K562 (cell line): ENCODE measurements around the gene NBEA. TPM values are rescaled to one million over a fixed set of nuclear protein-coding genes. Genes with fewer than 3 reads are reported as not detected.

ENCODE experiments used
- ATAC-seq: fragments of 200-7000 bp; cut with Tn5 transposase; 3 replicates; pipeline ENCODE4 v1.9.1; 2020; ENCODE audit warnings: moderate library complexity
- BruUV-seq: library from RNA; stranded (reverse); fragments of 400-500 nt; replicated peaks from 2 replicates; lab custom pipeline; 2021; lab: Mats Ljungman, UMichigan
- CTCF ChIA-PET: fragments of 300-600 bp; formaldehyde crosslinking; extraction: SDS; loops from one replicate; lab custom pipeline; 2021; ENCODE audit warnings: low intra/inter-chr PET ratio; lab: Yijun Ruan, JAX
- POLR2A ChIA-PET: fragments of 300-600, 350-650 bp; sonication (Branson Sonifier 250); formaldehyde crosslinking; extraction: SDS; loops from one replicate; lab custom pipeline; 2021; ENCODE audit warnings: antibody characterized with exemption, inconsistent platforms; lab: Yijun Ruan, JAX
- DNase-seq, 4 experiments: peaks; one replicate each; pipeline versions ENCODE4 v3.0.0 to v3.0.0-alpha.2; 2011 to 2018; ENCODE audit warnings: low spot score in 3 of 4, mixed read lengths in 3 of 4; ENCODE audit errors: extremely low read depth in 1 of 4
- FAIRE-seq: peaks from 2 replicates; lab custom pipeline; 2011; peaks lifted over from hg19 to GRCh38; lab: Jason Lieb, UNC
- H2AFZ ChIP-seq: 2 replicates; pipeline ENCODE4 v1.6.0; 2011; ENCODE audit warnings: low read depth, low read length, control low read depth, inconsistent platforms
- H3K27ac ChIP-seq: fragments of 200-600 bp; 3 replicates; pipeline ENCODE4 v1.8.0; 2011; ENCODE audit warnings: low read depth, mild to moderate bottlenecking, control low read depth, inconsistent platforms, low read length, moderate library complexity, mixed read lengths; ENCODE audit errors: extremely low read depth
- H3K27me3 ChIP-seq, 2 experiments: fragments of 300-600 bp in 1 of 2; 2 replicates in 1 of 2; 3 replicates in 1 of 2; pipeline versions ENCODE4 v1.6.0 to v1.8.0; 2011; ENCODE audit warnings: inconsistent platforms in 2 of 2, low read length in 2 of 2, mild to moderate bottlenecking in 1 of 2, mixed read lengths in 1 of 2, moderate library complexity in 1 of 2; ENCODE audit not compliant: control insufficient read depth in 2 of 2, insufficient read depth in 2 of 2
- H3K36me3 ChIP-seq: fragments of 300-600 bp; 3 replicates; pipeline ENCODE4 v1.8.0; 2011; ENCODE audit warnings: mild to moderate bottlenecking, low read length, inconsistent platforms; ENCODE audit not compliant: control insufficient read depth, insufficient read depth
- H3K4me1 ChIP-seq, 2 experiments: fragments of 200-600 bp in 1 of 2; replicated peaks in 1 of 2; 2 replicates in 1 of 2; 3 replicates in 1 of 2; pipeline versions ENCODE4 v1.5.1 to v1.8.0; 2011; ENCODE audit warnings: inconsistent platforms in 2 of 2, low read length in 2 of 2, mild to moderate bottlenecking in 1 of 2, mixed read lengths in 1 of 2, moderate library complexity in 1 of 2; ENCODE audit not compliant: control insufficient read depth in 2 of 2, insufficient read depth in 2 of 2
- H3K4me2 ChIP-seq: 2 replicates; pipeline ENCODE4 v1.6.1; 2011; ENCODE audit warnings: low read length, control low read depth, inconsistent platforms, mixed read lengths; ENCODE audit not compliant: insufficient read depth
- H3K4me3 ChIP-seq: fragments of 200-600 bp; sonication (generic), shearing (Covaris generic); 2 replicates; pipeline ENCODE4 v1.5.1; 2016; ENCODE audit warnings: control low read depth, inconsistent platforms
- H3K79me2 ChIP-seq: fragments of 200-600 bp; 3 replicates; pipeline ENCODE4 v1.8.0; 2011; ENCODE audit warnings: low read length, inconsistent platforms; ENCODE audit not compliant: control insufficient read depth, insufficient read depth
- H3K9ac ChIP-seq, 2 experiments: 2 replicates each; pipeline versions ENCODE4 v1.6.0 to v1.6.1; 2011; ENCODE audit warnings: low read depth in 2 of 2, low read length in 2 of 2, control low read depth in 1 of 2, inconsistent platforms in 1 of 2, mild to moderate bottlenecking in 1 of 2, mixed read lengths in 1 of 2; ENCODE audit not compliant: insufficient read depth in 1 of 2
- H3K9me1 ChIP-seq: one replicate; pipeline ENCODE4 v1.6.0; 2011; ENCODE audit warnings: inconsistent platforms, mild to moderate bottlenecking, low read length, moderate library complexity; ENCODE audit not compliant: control insufficient read depth, insufficient read depth
- H3K9me3 ChIP-seq: replicated peaks from 2 replicates; pipeline ENCODE4 v1.5.1; 2011; ENCODE audit warnings: low read depth, low read length, inconsistent platforms; ENCODE audit not compliant: control insufficient read depth, insufficient read depth
- H4K20me1 ChIP-seq: replicated peaks from 2 replicates; pipeline ENCODE4 v1.6.1; 2011; ENCODE audit warnings: low read length, inconsistent platforms, mixed read lengths; ENCODE audit not compliant: control insufficient read depth, insufficient read depth
- ATF7 ChIP-seq: fragments of 450-650 bp; IDR thresholded peaks from 2 replicates; pipeline ENCODE4 v1.7.1; 2014; ENCODE audit warnings: mild to moderate bottlenecking, moderate library complexity
- ERF ChIP-seq: fragments of 450-650 bp; formaldehyde crosslinking; IDR thresholded peaks from 2 replicates; pipeline ENCODE4 v1.4.0; 2020; ENCODE audit warnings: mild to moderate bottlenecking, mixed read lengths
- FOXA3 ChIP-seq, 2 experiments: fragments of 450-650 bp in 1 of 2; sonication (generic) in 1 of 2; formaldehyde crosslinking; IDR thresholded peaks in 1 of 2; conservative IDR thresholded peaks in 1 of 2; 2 replicates each; pipeline versions ENCODE4 v1.4.0 to v1.8.0; 2020 to 2022; ENCODE audit warnings: mild to moderate bottlenecking in 2 of 2, missing genetic modification reagents in 1 of 2
- NCOA4 ChIP-seq: fragments of 450-650 bp; IDR thresholded peaks from 2 replicates; pipeline ENCODE4 v1.6.1; 2018; ENCODE audit warnings: mild to moderate bottlenecking; ENCODE audit not compliant: partially characterized antibody
- NONO ChIP-seq, 2 experiments: fragments of 200-400 bp in 1 of 2; fragments of 450-650 bp in 1 of 2; formaldehyde crosslinking in 1 of 2; IDR thresholded peaks; 2 replicates each; pipeline ENCODE4 v1.6.1; 2017; ENCODE audit warnings: low read depth in 2 of 2, mild to moderate bottlenecking in 2 of 2, moderate library complexity in 2 of 2, low read length in 1 of 2
- PHB ChIP-seq: fragments of 250-450 bp; sonication (Bioruptor Pico); IDR thresholded peaks from 2 replicates; pipeline ENCODE4 v1.5.0; 2021
- SMAD1 ChIP-seq: fragments of 150-350 bp; IDR thresholded peaks from 2 replicates; pipeline ENCODE4 v1.6.1; 2014; ENCODE audit warnings: low read length, low read depth; ENCODE audit not compliant: partially characterized antibody
- ZFX ChIP-seq: sonication (generic); formaldehyde crosslinking; IDR thresholded peaks from 2 replicates; pipeline ENCODE4 v1.8.0; 2022; ENCODE audit warnings: mild to moderate bottlenecking, missing genetic modification reagents, moderate library complexity
- ZNF586 ChIP-seq: fragments of 450-650 bp; formaldehyde crosslinking; conservative IDR thresholded peaks from 2 replicates; pipeline ENCODE4 v1.4.0; 2020; ENCODE audit warnings: mild to moderate bottlenecking, moderate library complexity
- WGBS: fragments of 100-300 bp; shearing (Covaris generic); methylation state at CpG from one replicate; pipeline ENCODE4 v1.1.6; 2016; ENCODE audit warnings: low coverage, mixed read lengths; ENCODE audit not compliant: insufficient coverage; ENCODE audit errors: missing lambda C conversion rate; 5-methylcytosine and 5-hydroxymethylcytosine counted together
- in situ Hi-C: fragments of 300-500 bp; cut with MboI; formaldehyde crosslinking; loops from 4 replicates; pipeline ENCODE4 v1.15.0; 2018; ENCODE audit warnings: inconsistent platforms, mixed read lengths
- intact Hi-C: fragments of 100-400 bp; cut with micrococcal nuclease; formaldehyde crosslinking; loops from 2 replicates; pipeline ENCODE4 v1.14.2; 2022
- polyA plus RNA-seq, 8 experiments: library from polyadenylated mRNA; depleted of rRNA in 4 of 8; stranded (reverse) in 5 of 8; unstranded in 3 of 8; fragments of >200 nt; fragmentation: Nextera tagmentation in 2 of 8; fragmentation: Illumina TruSeq in 1 of 8; extraction: Ambion mirVana in 2 of 8; extraction: Trizol in 1 of 8; gene quantifications; 2 replicates each; pipeline versions ENCODE4 v1.2.1 to v1.2.3, GENCODE V29; 2011 to 2014; ENCODE audit warnings: inconsistent platforms in 1 of 8, missing spikeins in 1 of 8
- total RNA-seq, 7 experiments: library from RNA; depleted of rRNA in 6 of 7; stranded (reverse); fragments of >200 nt in 6 of 7; fragmentation: Illumina TruSeq in 2 of 7; extraction: Trizol in 2 of 7; gene quantifications; 2 replicates each; pipeline versions ENCODE4 v1.2.1 to v1.2.3, GENCODE V29; 2011 to 2021; ENCODE audit warnings: low replicate concordance in 1 of 7
- TF ChIP-seq, protein P1 (sequence below): fragments of 200-600 bp; sonication (generic); IDR thresholded peaks from one replicate; pipeline ENCODE4 v1.6.1; 2012; ENCODE audit warnings: mild to moderate bottlenecking, low read depth, low read length, inconsistent platforms
- TF ChIP-seq, protein P2 (sequence below), 3 experiments: fragments of 200-800 bp in 1 of 3; sonication (Bioruptor generic) in 1 of 3; sonication (generic) in 1 of 3; formaldehyde crosslinking in 1 of 3; IDR thresholded peaks; 2 replicates each; pipeline versions ENCODE4 v1.6.1 to v1.8.0; 2016 to 2022; ENCODE audit warnings: mild to moderate bottlenecking in 2 of 3, missing compliant biosample characterization in 2 of 3, missing genetic modification characterization in 2 of 3, missing genetic modification reagents in 1 of 3

Gene NBEA
- total and polyA plus RNA-seq, 9 of the 15 experiments (the other 6 are each of a cell fraction or from before 2014, with no cell fraction given), result 0.03 to 0.94 (median 0.05) TPM; not detected in 2

- intact Hi-C loops, result no loop called here
- Histone ChIP-seq H2AFZ (no peak overlapping the region), H3K36me3 (no peaks in the 10 kb centered on the region), H4K20me1 (no peaks in the 10 kb centered on the region), H3K9me1 (no peaks in the 10 kb centered on the region), H3K4me2 (no peak overlapping the region), H3K9me3 (no peaks in the 10 kb centered on the region), H3K79me2 (no peaks in the 10 kb centered on the region), H3K4me3 (no peak overlapping the region), H3K27ac (no peak overlapping the region), H3K4me1 (no peaks in the 10 kb centered on the region), H3K9ac (no peak overlapping the region), H3K27me3 (no peaks in the 10 kb centered on the region)
- ChIA-PET CTCF (no interaction called here), POLR2A (no interaction called here)
- BruUV-seq, result no TSS peak
- FAIRE-seq (no peak), ATAC-seq (no peak), DNase-seq (no peak)
- WGBS, result 0% methylated on average over 4 of the region's 5 CpGs
- in situ Hi-C loops, result no loop called here
- TF ChIP-seq, protein P1, sequence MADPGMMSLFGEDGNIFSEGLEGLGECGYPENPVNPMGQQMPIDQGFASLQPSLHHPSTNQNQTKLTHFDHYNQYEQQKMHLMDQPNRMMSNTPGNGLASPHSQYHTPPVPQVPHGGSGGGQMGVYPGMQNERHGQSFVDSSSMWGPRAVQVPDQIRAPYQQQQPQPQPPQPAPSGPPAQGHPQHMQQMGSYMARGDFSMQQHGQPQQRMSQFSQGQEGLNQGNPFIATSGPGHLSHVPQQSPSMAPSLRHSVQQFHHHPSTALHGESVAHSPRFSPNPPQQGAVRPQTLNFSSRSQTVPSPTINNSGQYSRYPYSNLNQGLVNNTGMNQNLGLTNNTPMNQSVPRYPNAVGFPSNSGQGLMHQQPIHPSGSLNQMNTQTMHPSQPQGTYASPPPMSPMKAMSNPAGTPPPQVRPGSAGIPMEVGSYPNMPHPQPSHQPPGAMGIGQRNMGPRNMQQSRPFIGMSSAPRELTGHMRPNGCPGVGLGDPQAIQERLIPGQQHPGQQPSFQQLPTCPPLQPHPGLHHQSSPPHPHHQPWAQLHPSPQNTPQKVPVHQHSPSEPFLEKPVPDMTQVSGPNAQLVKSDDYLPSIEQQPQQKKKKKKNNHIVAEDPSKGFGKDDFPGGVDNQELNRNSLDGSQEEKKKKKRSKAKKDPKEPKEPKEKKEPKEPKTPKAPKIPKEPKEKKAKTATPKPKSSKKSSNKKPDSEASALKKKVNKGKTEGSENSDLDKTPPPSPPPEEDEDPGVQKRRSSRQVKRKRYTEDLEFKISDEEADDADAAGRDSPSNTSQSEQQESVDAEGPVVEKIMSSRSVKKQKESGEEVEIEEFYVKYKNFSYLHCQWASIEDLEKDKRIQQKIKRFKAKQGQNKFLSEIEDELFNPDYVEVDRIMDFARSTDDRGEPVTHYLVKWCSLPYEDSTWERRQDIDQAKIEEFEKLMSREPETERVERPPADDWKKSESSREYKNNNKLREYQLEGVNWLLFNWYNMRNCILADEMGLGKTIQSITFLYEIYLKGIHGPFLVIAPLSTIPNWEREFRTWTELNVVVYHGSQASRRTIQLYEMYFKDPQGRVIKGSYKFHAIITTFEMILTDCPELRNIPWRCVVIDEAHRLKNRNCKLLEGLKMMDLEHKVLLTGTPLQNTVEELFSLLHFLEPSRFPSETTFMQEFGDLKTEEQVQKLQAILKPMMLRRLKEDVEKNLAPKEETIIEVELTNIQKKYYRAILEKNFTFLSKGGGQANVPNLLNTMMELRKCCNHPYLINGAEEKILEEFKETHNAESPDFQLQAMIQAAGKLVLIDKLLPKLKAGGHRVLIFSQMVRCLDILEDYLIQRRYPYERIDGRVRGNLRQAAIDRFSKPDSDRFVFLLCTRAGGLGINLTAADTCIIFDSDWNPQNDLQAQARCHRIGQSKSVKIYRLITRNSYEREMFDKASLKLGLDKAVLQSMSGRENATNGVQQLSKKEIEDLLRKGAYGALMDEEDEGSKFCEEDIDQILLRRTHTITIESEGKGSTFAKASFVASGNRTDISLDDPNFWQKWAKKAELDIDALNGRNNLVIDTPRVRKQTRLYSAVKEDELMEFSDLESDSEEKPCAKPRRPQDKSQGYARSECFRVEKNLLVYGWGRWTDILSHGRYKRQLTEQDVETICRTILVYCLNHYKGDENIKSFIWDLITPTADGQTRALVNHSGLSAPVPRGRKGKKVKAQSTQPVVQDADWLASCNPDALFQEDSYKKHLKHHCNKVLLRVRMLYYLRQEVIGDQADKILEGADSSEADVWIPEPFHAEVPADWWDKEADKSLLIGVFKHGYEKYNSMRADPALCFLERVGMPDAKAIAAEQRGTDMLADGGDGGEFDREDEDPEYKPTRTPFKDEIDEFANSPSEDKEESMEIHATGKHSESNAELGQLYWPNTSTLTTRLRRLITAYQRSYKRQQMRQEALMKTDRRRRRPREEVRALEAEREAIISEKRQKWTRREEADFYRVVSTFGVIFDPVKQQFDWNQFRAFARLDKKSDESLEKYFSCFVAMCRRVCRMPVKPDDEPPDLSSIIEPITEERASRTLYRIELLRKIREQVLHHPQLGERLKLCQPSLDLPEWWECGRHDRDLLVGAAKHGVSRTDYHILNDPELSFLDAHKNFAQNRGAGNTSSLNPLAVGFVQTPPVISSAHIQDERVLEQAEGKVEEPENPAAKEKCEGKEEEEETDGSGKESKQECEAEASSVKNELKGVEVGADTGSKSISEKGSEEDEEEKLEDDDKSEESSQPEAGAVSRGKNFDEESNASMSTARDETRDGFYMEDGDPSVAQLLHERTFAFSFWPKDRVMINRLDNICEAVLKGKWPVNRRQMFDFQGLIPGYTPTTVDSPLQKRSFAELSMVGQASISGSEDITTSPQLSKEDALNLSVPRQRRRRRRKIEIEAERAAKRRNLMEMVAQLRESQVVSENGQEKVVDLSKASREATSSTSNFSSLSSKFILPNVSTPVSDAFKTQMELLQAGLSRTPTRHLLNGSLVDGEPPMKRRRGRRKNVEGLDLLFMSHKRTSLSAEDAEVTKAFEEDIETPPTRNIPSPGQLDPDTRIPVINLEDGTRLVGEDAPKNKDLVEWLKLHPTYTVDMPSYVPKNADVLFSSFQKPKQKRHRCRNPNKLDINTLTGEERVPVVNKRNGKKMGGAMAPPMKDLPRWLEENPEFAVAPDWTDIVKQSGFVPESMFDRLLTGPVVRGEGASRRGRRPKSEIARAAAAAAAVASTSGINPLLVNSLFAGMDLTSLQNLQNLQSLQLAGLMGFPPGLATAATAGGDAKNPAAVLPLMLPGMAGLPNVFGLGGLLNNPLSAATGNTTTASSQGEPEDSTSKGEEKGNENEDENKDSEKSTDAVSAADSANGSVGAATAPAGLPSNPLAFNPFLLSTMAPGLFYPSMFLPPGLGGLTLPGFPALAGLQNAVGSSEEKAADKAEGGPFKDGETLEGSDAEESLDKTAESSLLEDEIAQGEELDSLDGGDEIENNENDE, result no peak
- TF ChIP-seq FOXA3 (CRISPR knock-in tag; conservative IDR thresholded peaks at IDR 0.05 in 1 of 2, IDR thresholded peaks at IDR 0.05 in 1 of 2), result no peak
- no peak for TF ChIP-seq ERF (CRISPR knock-in tag)
- TF ChIP-seq ZFX (CRISPR knock-in tag), result no peak
- no peak for TF ChIP-seq ATF7
- TF ChIP-seq PHB (CRISPR knock-in tag), result no peak
- no peak for TF ChIP-seq NCOA4
- TF ChIP-seq NONO (IDR thresholded peaks at IDR 0.05; ENCODE audit: low read depth in 2 of 2, low read length in 1 of 2), result no peak
- TF ChIP-seq, protein P2, sequence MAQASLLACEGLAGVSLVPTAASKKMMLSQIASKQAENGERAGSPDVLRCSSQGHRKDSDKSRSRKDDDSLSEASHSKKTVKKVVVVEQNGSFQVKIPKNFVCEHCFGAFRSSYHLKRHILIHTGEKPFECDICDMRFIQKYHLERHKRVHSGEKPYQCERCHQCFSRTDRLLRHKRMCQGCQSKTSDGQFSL (CRISPR knock-in tag; IDR thresholded peaks at IDR 0.05), result no peak
- TF ChIP-seq, protein P2 (tag; IDR thresholded peaks at IDR 0.05), result no peak
- TF ChIP-seq ZNF586, result no peak
- no peak for TF ChIP-seq SMAD1
These were observed 40.5 kb upstream of the NBEA start for GRCh38 chr13:34901572-34901971.
